GM12891 (cell line): Measurements from ENCODE around the gene TRMT6.

Source experiments
- POLR2A ChIP-seq: IDR thresholded peaks from 2 replicates; pipeline ENCODE4 v1.6.1; 2011; ENCODE audit warnings: low read depth, low read length, control low read depth
- POLR2AphosphoS5 ChIP-seq: IDR thresholded peaks from 2 replicates; pipeline ENCODE4 v1.6.1; 2011; ENCODE audit warnings: low read depth, low read length, control low read depth
- TAF1 ChIP-seq: IDR thresholded peaks from 2 replicates; pipeline ENCODE4 v1.6.1; 2011; ENCODE audit warnings: low read depth, low read length, control low read depth

- TF ChIP-seq POLR2A = no peak
- no peak for TF ChIP-seq POLR2AphosphoS5
- no peak for TF ChIP-seq TAF1
These were observed 20.0 kb upstream of the TRMT6 start for GRCh38 chr20:5970381-5970780.
